Activated CD4-positive, alpha-beta T cell treated with anti-CD3 and anti-CD28 coated beads, Interleukin-2, Interleukin-4, amounts not matched to agents 100 ng/mL and 50 ng/mL, durations not matched to agents 16 hours and 8 hours (primary cell): ENCODE measurements around the gene TASP1.

Experiments used
- DNase-seq: peaks from one replicate; pipeline ENCODE4 v3.0.0-alpha.2; 2020; ENCODE audit warnings: low spot score

The TASP1 gene

GRCh38 chr20:13344671-13345070 lies 294.1 kb downstream of the TASP1 start:
- no peak for DNase-seq

DNA sequence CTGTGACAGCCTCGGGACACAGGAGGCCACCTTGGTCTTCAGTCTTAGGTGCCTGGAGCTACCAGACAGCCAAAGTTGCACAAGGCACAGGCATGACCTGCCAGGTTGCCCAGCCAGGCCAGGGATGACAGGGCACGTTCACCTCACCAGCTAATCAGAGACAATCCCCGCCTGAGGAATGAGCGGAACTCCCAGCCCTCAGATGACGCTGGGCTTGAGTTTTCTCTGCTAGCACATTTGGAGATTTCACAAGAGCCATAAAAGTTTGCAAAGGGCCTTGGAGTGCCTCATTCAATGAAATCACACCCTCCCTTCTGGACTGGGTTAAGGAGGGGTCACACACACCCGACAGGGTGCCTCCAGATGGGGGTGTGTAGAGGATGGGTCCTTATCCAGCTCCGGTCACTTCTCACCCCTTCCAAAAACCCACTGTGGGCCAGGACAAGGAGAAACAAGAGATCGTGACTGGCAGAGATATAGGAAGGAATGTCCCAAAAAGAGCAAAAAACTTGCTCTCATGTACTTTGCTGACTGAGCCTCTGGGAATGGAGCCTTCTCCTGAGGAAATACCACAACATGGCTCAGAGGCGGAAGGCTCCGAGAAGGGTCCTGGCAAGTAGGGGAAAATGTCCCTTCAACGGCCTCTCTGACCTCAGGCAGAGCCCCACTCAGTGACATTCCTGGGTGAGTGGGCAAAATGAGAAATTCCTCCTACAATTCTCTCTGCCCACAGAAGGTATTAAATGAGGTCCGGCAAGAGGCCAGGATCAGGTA lies 296.1 kb downstream of the TASP1 start:
- no peak for DNase-seq

- no peak for DNase-seq
These were observed 296.9 kb downstream of the TASP1 start for GRCh38 chr20:13341737-13342393.

- no peak for DNase-seq
These were observed 298.6 kb downstream of the TASP1 start for GRCh38 chr20:13340088-13340487.
